H9 (cell line): ENCODE measurements around the gene APOL1. TPM values are rescaled to one million over a fixed set of nuclear protein-coding genes. Genes with fewer than 3 reads are reported as not detected.

Experiments used
- DNase-seq: peaks from one replicate; pipeline ENCODE4 v3.0.0-alpha.2; 2017
- H2AFZ ChIP-seq: one replicate; pipeline ENCODE4 v1.6.1; 2013; ENCODE audit warnings: mild to moderate bottlenecking, low read length, control low read depth, moderate library complexity
- H2AK5ac ChIP-seq: 2 replicates; pipeline ENCODE4 v1.6.1; 2013; ENCODE audit warnings: low read length, control low read depth, mixed read lengths; ENCODE audit not compliant: insufficient read length
- H2BK120ac ChIP-seq: one replicate; pipeline ENCODE4 v1.6.1; 2013; ENCODE audit warnings: low read depth, mild to moderate bottlenecking, low read length, control low read depth, inconsistent platforms; ENCODE audit not compliant: poor library complexity, severe bottlenecking
- H2BK12ac ChIP-seq: 2 replicates; pipeline ENCODE4 v1.6.1; 2013; ENCODE audit warnings: low read length, control low read depth, mixed read lengths, low read depth; ENCODE audit not compliant: insufficient read length
- H2BK15ac ChIP-seq: 2 replicates; pipeline ENCODE4 v1.6.1; 2013; ENCODE audit warnings: low read depth, low read length, control low read depth
- H2BK20ac ChIP-seq: one replicate; pipeline ENCODE4 v1.6.1; 2013; ENCODE audit warnings: low read depth, mild to moderate bottlenecking, low read length, control low read depth, inconsistent platforms; ENCODE audit not compliant: poor library complexity, severe bottlenecking
- H2BK5ac ChIP-seq: 2 replicates; pipeline ENCODE4 v1.6.1; 2013; ENCODE audit warnings: low read length, control low read depth, mixed read lengths; ENCODE audit not compliant: insufficient read length
- H3K14ac ChIP-seq: 2 replicates; pipeline ENCODE4 v1.6.1; 2013; ENCODE audit warnings: low read length, control low read depth; ENCODE audit not compliant: insufficient read depth
- H3K18ac ChIP-seq: 2 replicates; pipeline ENCODE4 v1.6.1; 2013; ENCODE audit warnings: low read depth, mild to moderate bottlenecking, mixed read lengths, low read length, control low read depth; ENCODE audit not compliant: insufficient read length
- H3K23ac ChIP-seq: 2 replicates; pipeline ENCODE4 v1.6.1; 2013; ENCODE audit warnings: low read length, control low read depth, mixed read lengths, low read depth; ENCODE audit not compliant: insufficient read length
- H3K23me2 ChIP-seq: 2 replicates; pipeline ENCODE4 v1.6.1; 2013; ENCODE audit warnings: low read depth, mild to moderate bottlenecking, mixed read lengths, low read length, control low read depth; ENCODE audit not compliant: insufficient read length, poor library complexity, severe bottlenecking
- H3K27ac ChIP-seq: 2 replicates; pipeline ENCODE4 v1.5.1; 2013; ENCODE audit warnings: low read length, control low read depth, mixed read lengths, low read depth; ENCODE audit not compliant: insufficient read length
- H3K27me3 ChIP-seq: 2 replicates; pipeline ENCODE4 v1.6.1; 2013; ENCODE audit warnings: low read length, control low read depth, inconsistent platforms; ENCODE audit not compliant: insufficient read depth
- H3K4ac ChIP-seq: 2 replicates; pipeline ENCODE4 v1.6.1; 2013; ENCODE audit warnings: low read depth, mild to moderate bottlenecking, control low read depth, inconsistent platforms, low read length, moderate library complexity
- H3K4me1 ChIP-seq: 2 replicates; pipeline ENCODE4 v1.6.1; 2013; ENCODE audit warnings: low read length, control low read depth, inconsistent platforms; ENCODE audit not compliant: insufficient read depth
- H3K4me2 ChIP-seq: 2 replicates; pipeline ENCODE4 v1.6.1; 2013; ENCODE audit warnings: low read length, control low read depth, mixed read lengths; ENCODE audit not compliant: insufficient read length, insufficient read depth
- H3K56ac ChIP-seq: 2 replicates; pipeline ENCODE4 v1.6.1; 2013; ENCODE audit warnings: low read depth, mild to moderate bottlenecking, mixed read lengths, low read length, control low read depth; ENCODE audit not compliant: insufficient read length
- H3K79me1 ChIP-seq: 2 replicates; pipeline ENCODE4 v1.6.1; 2013; ENCODE audit warnings: low read depth, mild to moderate bottlenecking, moderate library complexity, low read length, control low read depth, inconsistent platforms; ENCODE audit not compliant: insufficient read depth, poor library complexity, severe bottlenecking
- H3K79me2 ChIP-seq: 2 replicates; pipeline ENCODE4 v1.6.1; 2013; ENCODE audit warnings: low read length, control low read depth, inconsistent platforms; ENCODE audit not compliant: insufficient read depth
- H3K9ac ChIP-seq: 2 replicates; pipeline ENCODE4 v1.6.1; 2013; ENCODE audit warnings: low read length, control low read depth, mixed read lengths; ENCODE audit not compliant: insufficient read length; ENCODE audit errors: extremely low read depth
- H3K9me3 ChIP-seq: one replicate; pipeline ENCODE4 v1.6.1; 2013; ENCODE audit warnings: low read depth, low read length, inconsistent platforms; ENCODE audit not compliant: control insufficient read depth
- H3T11ph ChIP-seq: one replicate; pipeline ENCODE4 v1.6.1; 2013; ENCODE audit warnings: mild to moderate bottlenecking, low read length, control low read depth, inconsistent platforms
- H4K20me1 ChIP-seq: one replicate; pipeline ENCODE4 v1.6.1; 2013; ENCODE audit not compliant: control insufficient read depth, insufficient read length, insufficient read depth
- H4K5ac ChIP-seq: 2 replicates; pipeline ENCODE4 v1.6.1; 2013; ENCODE audit warnings: low read depth, mild to moderate bottlenecking, mixed read lengths, low read length, control low read depth; ENCODE audit not compliant: insufficient read length
- H4K8ac ChIP-seq: replicated peaks from 2 replicates; pipeline ENCODE4 v1.6.1; 2013; ENCODE audit warnings: low read length, control low read depth, mixed read lengths, low read depth; ENCODE audit not compliant: insufficient read length
- H4K91ac ChIP-seq: 2 replicates; pipeline ENCODE4 v1.6.1; 2013; ENCODE audit warnings: low read depth, mild to moderate bottlenecking, moderate library complexity, mixed read lengths, low read length, control low read depth; ENCODE audit not compliant: insufficient read length
- H3K27ac Mint-ChIP-seq, 3 experiments: 2 replicates in 2 of 3; 3 replicates in 1 of 3; pipeline ENCODE4 v1.8.0; 2020 to 2021; ENCODE audit warnings: mixed read lengths in 3 of 3, mild to moderate bottlenecking in 1 of 3, moderate library complexity in 1 of 3
- H3K27me3 Mint-ChIP-seq: 2 replicates; pipeline ENCODE4 v1.8.0; 2021; ENCODE audit warnings: low read depth, mild to moderate bottlenecking, moderate library complexity, mixed read lengths
- H3K36me3 Mint-ChIP-seq, 3 experiments: 2 replicates in 2 of 3; 3 replicates in 1 of 3; pipeline ENCODE4 v1.8.0; 2020 to 2021; ENCODE audit warnings: low read depth in 3 of 3, mixed read lengths in 3 of 3; ENCODE audit not compliant: insufficient read depth in 1 of 3
- H3K4me1 Mint-ChIP-seq, 2 experiments: 2 replicates each; pipeline ENCODE4 v1.8.0; 2020; ENCODE audit warnings: mixed read lengths in 2 of 2
- H3K4me3 Mint-ChIP-seq, 2 experiments: 2 replicates in 1 of 2; 3 replicates in 1 of 2; pipeline ENCODE4 v1.8.0; 2020 to 2021; ENCODE audit warnings: mild to moderate bottlenecking in 2 of 2, mixed read lengths in 2 of 2, moderate library complexity in 1 of 2
- H3K9me3 Mint-ChIP-seq, 2 experiments: 2 replicates in 1 of 2; 3 replicates in 1 of 2; pipeline ENCODE4 v1.8.0; 2020; ENCODE audit warnings: mild to moderate bottlenecking in 2 of 2, mixed read lengths in 2 of 2, moderate library complexity in 1 of 2
- CTCF ChIP-seq: fragments of 200-600 bp; sonication (generic); conservative IDR thresholded peaks from 3 replicates; pipeline ENCODE4 v1.8.0; 2021; ENCODE audit warnings: antibody characterized with exemption, mild to moderate bottlenecking
- WGBS: extraction: QIAGEN DNeasy Blood & Tissue Kit; methylation state at CpG from one replicate; pipeline ENCODE4 v1.1.7; 2013; ENCODE audit warnings: missing lambda C conversion rate, low lambda C conversion rate, mixed read lengths; ENCODE audit not compliant: insufficient read length; ENCODE audit errors: extremely low coverage; 5-methylcytosine and 5-hydroxymethylcytosine counted together
- total RNA-seq: library from RNA; stranded (reverse); gene quantifications from 2 replicates; pipeline ENCODE4 v1.2.1, GENCODE V29; 2021

APOL1 gene
- total RNA-seq, 1 experiment from 2014 or later = not detected

GRCh38 chr22:36210224-36210623, 42.7 kb upstream of the APOL1 start:
- Mint-ChIP-seq H3K9me3 (peaks cover 9 to 24% of the 10 kb centered on the region in 2 experiments), H3K27ac (no peak overlapping the region), H3K36me3 (no peaks in the 10 kb centered on the region; a peak in 2 of 7 replicates), H3K4me1 (peaks cover 0 to 3% of the 10 kb centered on the region in 2 experiments; a peak in 1 of 4 replicates), H3K27me3 (peaks cover 22% of the 10 kb centered on the region), H3K4me3 (no peak overlapping the region; a peak in 1 of 5 replicates)
- no peak overlapping the region for H3K9ac ChIP-seq
- H3K23ac ChIP-seq = no peak overlapping the region
- no peak overlapping the region for H3K14ac ChIP-seq
- no peaks in the 10 kb centered on the region for H3K23me2 ChIP-seq
- no peak overlapping the region for H3K27ac ChIP-seq
- no peak overlapping the region for H3T11ph ChIP-seq
- no peaks in the 10 kb centered on the region for H3K79me2 ChIP-seq
- H3K27me3 ChIP-seq = no peaks in the 10 kb centered on the region
- H3K4me1 ChIP-seq = no peaks in the 10 kb centered on the region
- TF ChIP-seq CTCF = no peak
- no peak overlapping the region for H4K8ac ChIP-seq
- no peak overlapping the region for H4K5ac ChIP-seq
- H2BK15ac ChIP-seq = no peak overlapping the region
- H3K4me2 ChIP-seq = no peak overlapping the region
- no peaks in the 10 kb centered on the region for H3K79me1 ChIP-seq
- WGBS = no CpG with 5 or more reads among the region's 3 CpGs
- no peak overlapping the region for H2AK5ac ChIP-seq
- no peak overlapping the region for H3K56ac ChIP-seq
- no peak for DNase-seq
- no peak overlapping the region for H2BK120ac ChIP-seq
- H3K9me3 ChIP-seq = no peaks in the 10 kb centered on the region
- H3K4ac ChIP-seq = no peak overlapping the region
- H2BK20ac ChIP-seq = no peak overlapping the region
- no peaks in the 10 kb centered on the region for H4K20me1 ChIP-seq
- H2AFZ ChIP-seq = no peak overlapping the region
- no peak overlapping the region for H2BK5ac ChIP-seq
- no peak overlapping the region for H2BK12ac ChIP-seq
- H4K91ac ChIP-seq = no peak overlapping the region
- no peak overlapping the region for H3K18ac ChIP-seq
